Adrenal gland (tissue), 5 donors: ENCODE data around the gene DNMT1.

Source experiments
- POLR2A ChIP-seq, 2 donors: fragments of 450-650 bp; IDR thresholded peaks; one replicate each; pipeline ENCODE4 v1.6.1; 2017; ENCODE audit warnings: antibody characterized with exemption in 2 of 2, mild to moderate bottlenecking in 2 of 2, moderate library complexity in 1 of 2
- TF ChIP-seq, protein P1 (sequence below), 6 experiments: fragments of 450-650 bp in 4 of 6; fragments of 200-600 bp in 2 of 6; sonication (generic) in 1 of 6; IDR thresholded peaks; 1 replicate in 5 of 6; 2 replicates in 1 of 6; pipeline versions ENCODE4 v1.5.1 to v1.8.0; 2016 to 2021; ENCODE audit warnings: antibody characterized with exemption in 6 of 6, mild to moderate bottlenecking in 2 of 6, moderate library complexity in 1 of 6
- donor health status: DM: no; HTN: no; CAD: no.

DNA sequence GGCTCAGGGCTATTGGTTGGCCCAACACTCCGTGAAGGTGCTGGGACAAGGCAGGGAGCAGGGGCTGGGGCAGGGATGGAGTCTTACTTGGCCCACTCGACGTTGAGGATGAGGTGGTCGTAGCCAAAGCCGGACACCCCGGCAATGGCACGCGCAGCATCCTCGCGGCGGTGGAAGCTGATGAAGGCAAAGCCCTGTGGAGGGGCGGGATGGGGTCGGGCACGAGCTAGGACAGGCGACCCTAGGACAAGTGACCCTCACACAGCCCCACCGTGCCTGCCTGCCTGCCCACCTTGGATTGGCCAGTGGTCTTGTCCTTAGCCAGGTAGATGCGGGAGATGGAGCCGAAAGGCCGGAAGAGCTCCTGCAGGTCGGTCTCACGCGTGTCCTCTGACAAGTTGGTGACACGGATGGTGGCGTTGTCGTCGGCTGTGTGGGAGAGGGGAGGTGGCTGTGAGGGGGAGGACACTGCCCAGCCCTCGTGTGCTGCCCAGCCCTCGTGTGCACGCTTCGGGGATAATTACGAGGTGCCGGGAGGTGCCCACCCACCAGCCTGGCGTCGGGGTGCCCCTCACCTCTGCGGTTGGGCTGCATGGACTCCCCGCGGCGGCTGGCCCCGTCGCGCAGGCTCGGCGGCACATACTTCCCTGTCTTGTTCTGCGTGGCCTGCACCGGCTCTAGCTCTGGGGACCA is 79.2 kb downstream of the DNMT1 start:
- no peak for TF ChIP-seq POLR2A (IDR thresholded peaks at IDR 0.05)
- TF ChIP-seq, protein P1, sequence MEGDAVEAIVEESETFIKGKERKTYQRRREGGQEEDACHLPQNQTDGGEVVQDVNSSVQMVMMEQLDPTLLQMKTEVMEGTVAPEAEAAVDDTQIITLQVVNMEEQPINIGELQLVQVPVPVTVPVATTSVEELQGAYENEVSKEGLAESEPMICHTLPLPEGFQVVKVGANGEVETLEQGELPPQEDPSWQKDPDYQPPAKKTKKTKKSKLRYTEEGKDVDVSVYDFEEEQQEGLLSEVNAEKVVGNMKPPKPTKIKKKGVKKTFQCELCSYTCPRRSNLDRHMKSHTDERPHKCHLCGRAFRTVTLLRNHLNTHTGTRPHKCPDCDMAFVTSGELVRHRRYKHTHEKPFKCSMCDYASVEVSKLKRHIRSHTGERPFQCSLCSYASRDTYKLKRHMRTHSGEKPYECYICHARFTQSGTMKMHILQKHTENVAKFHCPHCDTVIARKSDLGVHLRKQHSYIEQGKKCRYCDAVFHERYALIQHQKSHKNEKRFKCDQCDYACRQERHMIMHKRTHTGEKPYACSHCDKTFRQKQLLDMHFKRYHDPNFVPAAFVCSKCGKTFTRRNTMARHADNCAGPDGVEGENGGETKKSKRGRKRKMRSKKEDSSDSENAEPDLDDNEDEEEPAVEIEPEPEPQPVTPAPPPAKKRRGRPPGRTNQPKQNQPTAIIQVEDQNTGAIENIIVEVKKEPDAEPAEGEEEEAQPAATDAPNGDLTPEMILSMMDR (IDR thresholded peaks at IDR 0.05): no peak
